RPMI7951 (cell line): Measurements from ENCODE around the gene GATAD2B. TPM values are rescaled to one million over a fixed set of nuclear protein-coding genes. Genes with fewer than 3 reads are reported as not detected.
A peak's percentile ranks its signal among the peaks of the same experiment; 100 is the strongest.

Experiments
- DNase-seq: peaks from one replicate; pipeline ENCODE4 v3.0.0-alpha.2; 2012; ENCODE audit warnings: low read depth
- total RNA-seq: library from RNA; depleted of rRNA; stranded (reverse); fragments of >200 nt; shearing (Covaris generic); gene quantifications from 2 replicates; pipeline ENCODE4 v1.2.3, GENCODE V29; 2014; rRNA removed

Gene GATAD2B
- total RNA-seq, 1 experiment from 2014 or later: 7.3 TPM

DNA sequence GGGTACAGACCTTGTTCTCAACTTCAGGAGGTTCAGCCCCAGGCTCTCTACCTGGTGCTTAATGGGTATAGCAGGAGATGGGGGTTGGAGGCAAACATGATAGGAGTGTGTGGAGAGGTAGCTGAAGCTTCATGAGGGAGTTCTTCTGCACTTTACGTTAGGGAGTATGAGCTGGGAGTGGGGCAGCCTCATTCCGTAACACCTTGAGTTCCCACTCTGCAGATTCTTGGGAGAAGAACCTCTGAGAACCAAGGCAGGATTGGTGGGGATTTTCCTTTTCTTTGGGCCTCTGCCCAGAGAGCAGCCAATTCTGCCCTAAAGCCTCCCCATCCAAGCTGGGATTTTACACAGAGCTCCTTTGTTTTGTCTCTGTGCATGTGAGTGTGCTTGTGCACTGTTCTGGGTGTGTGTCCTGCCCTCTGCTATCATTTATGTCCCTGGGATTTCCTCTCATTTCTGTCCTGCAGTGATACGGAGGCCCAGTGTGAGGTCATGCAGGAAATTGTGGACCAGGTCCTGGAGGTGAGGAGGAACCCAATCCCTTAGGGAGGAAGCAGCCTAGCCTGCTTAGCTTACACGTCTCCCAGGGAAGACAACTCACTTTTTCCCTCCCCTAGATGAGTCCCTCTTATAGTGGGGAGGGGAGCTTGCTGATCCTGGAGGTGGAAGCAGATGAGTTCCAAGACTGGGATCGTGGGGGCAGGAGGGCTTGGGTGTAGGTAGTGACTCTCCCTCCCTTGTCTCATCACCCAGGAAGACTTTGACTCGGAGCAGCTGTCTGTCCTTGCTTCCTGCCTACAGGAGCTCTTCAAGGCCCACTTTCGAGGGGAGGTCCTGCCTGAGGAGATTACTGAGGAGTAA is 159.2 kb downstream of the GATAD2B start:
- peak; percentile 24 for DNase-seq

DNA sequence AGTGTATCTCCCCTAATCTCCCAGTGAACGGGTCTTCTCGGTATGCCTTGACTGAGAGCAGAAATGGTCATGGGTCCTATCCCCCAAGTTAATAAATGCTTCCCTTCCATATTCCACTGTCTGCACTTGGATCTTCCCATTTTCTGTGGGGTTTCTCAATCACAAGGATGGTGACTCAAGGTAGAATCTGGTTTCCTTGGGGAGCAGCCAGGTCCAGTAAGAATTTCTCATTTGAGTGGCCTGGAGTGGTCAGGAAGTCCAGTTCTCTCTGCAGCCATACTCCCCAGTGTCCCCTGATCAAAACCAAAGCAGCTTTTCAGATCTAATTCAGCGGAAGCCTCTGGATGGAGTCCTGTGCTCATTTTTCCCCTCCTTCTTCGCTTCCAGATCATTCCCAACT is 162.3 kb downstream of the GATAD2B start:
- DNase-seq: no peak

Other genes with a start within 250 kb of the GATAD2B start
- gene NPR1, start 244.3 kb downstream of the GATAD2B start, total RNA-seq: not detected in 2 replicates
- 18.4 and 20.4 TPM in 2 replicates for gene INTS3, start 194.9 kb downstream of the GATAD2B start, total RNA-seq
- gene SLC27A3, start 147.6 kb downstream of the GATAD2B start, total RNA-seq: 7.4 and 7.5 TPM in 2 replicates
- 5.9 and 8.0 TPM in 2 replicates for gene DENND4B, start 23.7 kb upstream of the GATAD2B start, total RNA-seq
- 9.1 and 11.2 TPM in 2 replicates for gene CRTC2, start 35.6 kb upstream of the GATAD2B start, total RNA-seq
- 70.4 and 95.4 TPM in 2 replicates for gene SLC39A1, start 40.6 kb upstream of the GATAD2B start, total RNA-seq
- gene CREB3L4, start 44.9 kb upstream of the GATAD2B start, total RNA-seq: 7.0 and 10.4 TPM in 2 replicates
- gene JTB, start 54.7 kb upstream of the GATAD2B start, total RNA-seq: 155 and 201 TPM in 2 replicates
- gene RAB13, start 63.4 kb upstream of the GATAD2B start, total RNA-seq: 41.3 and 44.3 TPM in 2 replicates
- 2,227 and 2,841 TPM in 2 replicates for gene RPS27, start 67.8 kb upstream of the GATAD2B start, total RNA-seq
- not detected in 2 replicates for gene NUP210L, start 232.1 kb upstream of the GATAD2B start, total RNA-seq